ENCODE measurements around the gene SESTD1. TPM values are rescaled to one million over a fixed set of nuclear protein-coding genes. Genes with fewer than 3 reads are reported as not detected.

SESTD1 gene
- total and polyA plus RNA-seq, 2 experiments from 2014 or later, result 34.7 to 44.0 TPM

- Histone ChIP-seq H3K27ac (no peak overlapping the region), H3K9me3 (ENCODE audit: low read depth) (no peaks in the 10 kb centered on the region), H3K79me2 (no peaks in the 10 kb centered on the region), H3K4me2 (no peak overlapping the region), H2AFZ (no peak overlapping the region), H3K27me3 (no peaks in the 10 kb centered on the region), H3K4me3 (no peak overlapping the region), H3K9me2 (replicated peaks; ENCODE audit: insufficient read depth) (no peaks in the 10 kb centered on the region), H4K20me1 (ENCODE audit: insufficient read depth, poor library complexity, severe bottlenecking) (no peaks in the 10 kb centered on the region), H3K36me3 (replicated peaks; ENCODE audit: insufficient read depth, low read depth) (no peaks in the 10 kb centered on the region), H3K4me1 (ENCODE audit: insufficient read depth) (no peaks in the 10 kb centered on the region)
- WGBS (ENCODE audit: low lambda C conversion rate, missing lambda C conversion rate), result 82% methylated on average over 5 of the region's 5 CpGs
- DNase-seq (ENCODE audit: low spot score), result no peak
- TF ChIP-seq EZH2phosphoT487 (IDR thresholded peaks at IDR 0.05; ENCODE audit: low read depth, severe bottlenecking, unreplicated experiment), result no peak
- TF ChIP-seq CTCF (IDR thresholded peaks at IDR 0.05; ENCODE audit: poor library complexity), result no peak
- no peak for TF ChIP-seq EZH2 (IDR thresholded peaks at IDR 0.05; ENCODE audit: borderline replicate concordance)
Observed at GRCh38 chr2:179307616-179308371, 43.2 kb upstream of the SESTD1 start.

GRCh38 chr2:179305125-179305524 is 40.5 kb upstream of the SESTD1 start:
- no peaks in the 10 kb centered on the region for H3K36me3 ChIP-seq (replicated peaks; ENCODE audit: insufficient read depth, low read depth)
- H3K9me2 ChIP-seq (replicated peaks; ENCODE audit: insufficient read depth), result no peaks in the 10 kb centered on the region
- 95% methylated on average over 3 of the region's 3 CpGs for whole genome bisulfite sequencing (ENCODE audit: low lambda C conversion rate, missing lambda C conversion rate)
- H3K4me2 ChIP-seq, result no peak overlapping the region
- H4K20me1 ChIP-seq (ENCODE audit: insufficient read depth, poor library complexity, severe bottlenecking), result no peaks in the 10 kb centered on the region
- no peak for DNase-seq (ENCODE audit: low spot score)
- H3K9me3 ChIP-seq (ENCODE audit: low read depth), result no peaks in the 10 kb centered on the region
- H3K27me3 ChIP-seq, result no peaks in the 10 kb centered on the region
- H2AFZ ChIP-seq, result no peak overlapping the region
- no peak for TF ChIP-seq CTCF (IDR thresholded peaks at IDR 0.05; ENCODE audit: poor library complexity)
- no peak for TF ChIP-seq EZH2phosphoT487 (IDR thresholded peaks at IDR 0.05; ENCODE audit: low read depth, severe bottlenecking, unreplicated experiment)
- no peak for TF ChIP-seq EZH2 (IDR thresholded peaks at IDR 0.05; ENCODE audit: borderline replicate concordance)
- H3K4me1 ChIP-seq (ENCODE audit: insufficient read depth), result no peaks in the 10 kb centered on the region
- H3K4me3 ChIP-seq, result no peak overlapping the region
- no peaks in the 10 kb centered on the region for H3K79me2 ChIP-seq
- H3K27ac ChIP-seq, result no peak overlapping the region

GRCh38 chr2:179304424-179304823 is 39.8 kb upstream of the SESTD1 start:
- no peak for DNase-seq (ENCODE audit: low spot score)
- Histone ChIP-seq H3K9me3 (ENCODE audit: low read depth) (no peaks in the 10 kb centered on the region), H3K36me3 (replicated peaks; ENCODE audit: insufficient read depth, low read depth) (no peaks in the 10 kb centered on the region), H3K79me2 (no peaks in the 10 kb centered on the region), H3K9me2 (replicated peaks; ENCODE audit: insufficient read depth) (no peaks in the 10 kb centered on the region), H2AFZ (no peak overlapping the region), H3K27me3 (no peaks in the 10 kb centered on the region), H3K4me2 (no peak overlapping the region), H4K20me1 (ENCODE audit: insufficient read depth, poor library complexity, severe bottlenecking) (no peaks in the 10 kb centered on the region), H3K4me1 (ENCODE audit: insufficient read depth) (no peaks in the 10 kb centered on the region), H3K4me3 (no peak overlapping the region), H3K27ac (no peak overlapping the region)
- 75% methylated on average over 2 of the region's 2 CpGs for WGBS (ENCODE audit: low lambda C conversion rate, missing lambda C conversion rate)
- TF ChIP-seq EZH2 (IDR thresholded peaks at IDR 0.05; ENCODE audit: borderline replicate concordance), result no peak
- no peak for TF ChIP-seq EZH2phosphoT487 (IDR thresholded peaks at IDR 0.05; ENCODE audit: low read depth, severe bottlenecking, unreplicated experiment)
- TF ChIP-seq CTCF (IDR thresholded peaks at IDR 0.05; ENCODE audit: poor library complexity), result no peak
